OCI-LY7 (cell line): Measurements from ENCODE around the gene IFITM2. TPM values are rescaled to one million over a fixed set of nuclear protein-coding genes. Genes with fewer than 3 reads are reported as not detected.

Experiments
- BruUV-seq: library from RNA; stranded (reverse); fragments of 400-500 nt; replicated peaks from 2 replicates; lab custom pipeline; 2021; lab: Mats Ljungman, UMichigan
- CTCF ChIA-PET: fragments of 300-600 bp; sonication (Branson Sonifier 250); formaldehyde crosslinking; loops from one replicate; lab custom pipeline; 2022; ENCODE audit warnings: antibody characterized with exemption; ENCODE audit not compliant: unreplicated experiment; lab: Charles Lee
- POLR2A ChIA-PET: fragments of 300-600 bp; sonication (Branson Sonifier 250); formaldehyde crosslinking; loops from one replicate; lab custom pipeline; 2022; ENCODE audit warnings: antibody characterized with exemption; lab: Charles Lee
- DNase-seq: peaks from one replicate; pipeline ENCODE4 v3.0.0-alpha.2; 2015; ENCODE audit warnings: low spot score
- H2AFZ ChIP-seq: fragments of 200-600 bp; sonication (generic), shearing (Covaris generic); 2 replicates; pipeline ENCODE4 v1.6.1; 2014; ENCODE audit warnings: mild to moderate bottlenecking, antibody characterized with exemption, low read length, moderate library complexity
- H3K27ac ChIP-seq: fragments of 200-600 bp; sonication (generic); 2 replicates; pipeline ENCODE4 v1.5.1; 2014; ENCODE audit warnings: mixed run types, low read depth, mild to moderate bottlenecking, moderate library complexity, low read length, inconsistent platforms; ENCODE audit not compliant: poor library complexity, severe bottlenecking
- H3K36me3 ChIP-seq: fragments of 200-600 bp; sonication (generic); 2 replicates; pipeline ENCODE4 v1.6.1; 2014; ENCODE audit warnings: mild to moderate bottlenecking, antibody characterized with exemption, low read length, moderate library complexity, mixed read lengths; ENCODE audit not compliant: insufficient read depth
- H3K4me1 ChIP-seq: fragments of 200-600 bp; sonication (generic); 2 replicates; pipeline ENCODE4 v1.5.1; 2014; ENCODE audit warnings: mild to moderate bottlenecking, low read length; ENCODE audit not compliant: insufficient read depth, poor library complexity, severe bottlenecking
- H3K4me2 ChIP-seq: fragments of 200-600 bp; sonication (generic); 2 replicates; pipeline ENCODE4 v1.6.1; 2014; ENCODE audit warnings: mild to moderate bottlenecking, low read length
- H3K4me3 ChIP-seq: fragments of 200-600 bp; sonication (generic); 2 replicates; pipeline ENCODE4 v1.5.1; 2014; ENCODE audit warnings: mild to moderate bottlenecking, low read depth, low read length; ENCODE audit not compliant: poor library complexity, severe bottlenecking
- H3K79me2 ChIP-seq: fragments of 200-600 bp; sonication (generic); 2 replicates; pipeline ENCODE4 v1.6.1; 2016; ENCODE audit warnings: low read depth, mild to moderate bottlenecking, low read length, moderate library complexity, mixed read lengths; ENCODE audit not compliant: insufficient read depth
- H3K9me2 ChIP-seq: fragments of 200-600 bp; sonication (generic); 2 replicates; pipeline ENCODE4 v1.6.1; 2016; ENCODE audit warnings: mild to moderate bottlenecking, low read length, mixed read lengths; ENCODE audit not compliant: insufficient read depth
- H3K9me3 ChIP-seq: fragments of 200-600 bp; sonication (generic); 2 replicates; pipeline ENCODE4 v1.6.1; 2014; ENCODE audit warnings: mild to moderate bottlenecking, mixed run types, low read length, mixed read lengths
- H4K20me1 ChIP-seq: fragments of 200-600 bp; sonication (generic); 2 replicates; pipeline ENCODE4 v1.6.1; 2014; ENCODE audit warnings: mild to moderate bottlenecking, antibody characterized with exemption, low read length, moderate library complexity, mixed read lengths; ENCODE audit not compliant: insufficient read depth
- EZH2phosphoT487 ChIP-seq: fragments of 200-600 bp; sonication (generic); IDR thresholded peaks from 2 replicates; pipeline ENCODE4 v1.6.1; 2018; ENCODE audit warnings: low read depth, borderline replicate concordance, mild to moderate bottlenecking, mixed run types, antibody characterized with exemption, low read length, moderate library complexity, mixed read lengths
- intact Hi-C: fragments of 100-400 bp; cut with micrococcal nuclease; formaldehyde crosslinking; loops from one replicate; pipeline ENCODE4 v1.10.0; 2022; ENCODE audit not compliant: unreplicated experiment
- total RNA-seq, 2 experiments: library from RNA; depleted of rRNA in 1 of 2; stranded (reverse); fragments of >200 nt in 1 of 2; shearing (Covaris generic) in 1 of 2; gene quantifications; 2 replicates each; pipeline ENCODE4 v1.2.3, GENCODE V29; 2014 to 2022
- TF ChIP-seq, protein P1 (sequence below): fragments of 200-600 bp; sonication (generic); conservative IDR thresholded peaks from 2 replicates; pipeline ENCODE4 v1.5.1; 2014; ENCODE audit warnings: mild to moderate bottlenecking, antibody characterized with exemption, low read length, moderate library complexity, mixed read lengths

The IFITM2 gene
- total RNA-seq, 2 experiments from 2014 or later: 22.1 to 117 TPM

- Histone ChIP-seq H3K9me2 (no peaks in the 10 kb centered on the region), H4K20me1 (no peaks in the 10 kb centered on the region), H3K36me3 (no peaks in the 10 kb centered on the region), H3K27ac (no peak overlapping the region), H3K4me2 (no peak overlapping the region), H3K4me1 (peaks cover 74% of the 10 kb centered on the region), H3K4me3 (no peak overlapping the region), H3K79me2 (no peaks in the 10 kb centered on the region), H3K9me3 (no peaks in the 10 kb centered on the region), H2AFZ (no peak overlapping the region)
- no peak for DNase-seq
- TF ChIP-seq, protein P1, sequence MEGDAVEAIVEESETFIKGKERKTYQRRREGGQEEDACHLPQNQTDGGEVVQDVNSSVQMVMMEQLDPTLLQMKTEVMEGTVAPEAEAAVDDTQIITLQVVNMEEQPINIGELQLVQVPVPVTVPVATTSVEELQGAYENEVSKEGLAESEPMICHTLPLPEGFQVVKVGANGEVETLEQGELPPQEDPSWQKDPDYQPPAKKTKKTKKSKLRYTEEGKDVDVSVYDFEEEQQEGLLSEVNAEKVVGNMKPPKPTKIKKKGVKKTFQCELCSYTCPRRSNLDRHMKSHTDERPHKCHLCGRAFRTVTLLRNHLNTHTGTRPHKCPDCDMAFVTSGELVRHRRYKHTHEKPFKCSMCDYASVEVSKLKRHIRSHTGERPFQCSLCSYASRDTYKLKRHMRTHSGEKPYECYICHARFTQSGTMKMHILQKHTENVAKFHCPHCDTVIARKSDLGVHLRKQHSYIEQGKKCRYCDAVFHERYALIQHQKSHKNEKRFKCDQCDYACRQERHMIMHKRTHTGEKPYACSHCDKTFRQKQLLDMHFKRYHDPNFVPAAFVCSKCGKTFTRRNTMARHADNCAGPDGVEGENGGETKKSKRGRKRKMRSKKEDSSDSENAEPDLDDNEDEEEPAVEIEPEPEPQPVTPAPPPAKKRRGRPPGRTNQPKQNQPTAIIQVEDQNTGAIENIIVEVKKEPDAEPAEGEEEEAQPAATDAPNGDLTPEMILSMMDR: no peak
- TF ChIP-seq EZH2phosphoT487: no peak
- intact Hi-C loops: no loop called here
- CTCF ChIA-PET: interaction anchor here (0.6 kb wide), 1 partner anchor 85 kb away, joined by 6 read pairs; no protein-coding TSS in a partner anchor
- BruUV-seq: no TSS peak
- POLR2A ChIA-PET: interaction anchor here (0.6 to 1.0 kb wide), 3 partner anchors 11 to 91 kb away, joined by 3 to 4 read pairs (median 3); no protein-coding TSS in a partner anchor
Observed at GRCh38 chr11:352456-353031, 44.9 kb downstream of the IFITM2 start.

DNA sequence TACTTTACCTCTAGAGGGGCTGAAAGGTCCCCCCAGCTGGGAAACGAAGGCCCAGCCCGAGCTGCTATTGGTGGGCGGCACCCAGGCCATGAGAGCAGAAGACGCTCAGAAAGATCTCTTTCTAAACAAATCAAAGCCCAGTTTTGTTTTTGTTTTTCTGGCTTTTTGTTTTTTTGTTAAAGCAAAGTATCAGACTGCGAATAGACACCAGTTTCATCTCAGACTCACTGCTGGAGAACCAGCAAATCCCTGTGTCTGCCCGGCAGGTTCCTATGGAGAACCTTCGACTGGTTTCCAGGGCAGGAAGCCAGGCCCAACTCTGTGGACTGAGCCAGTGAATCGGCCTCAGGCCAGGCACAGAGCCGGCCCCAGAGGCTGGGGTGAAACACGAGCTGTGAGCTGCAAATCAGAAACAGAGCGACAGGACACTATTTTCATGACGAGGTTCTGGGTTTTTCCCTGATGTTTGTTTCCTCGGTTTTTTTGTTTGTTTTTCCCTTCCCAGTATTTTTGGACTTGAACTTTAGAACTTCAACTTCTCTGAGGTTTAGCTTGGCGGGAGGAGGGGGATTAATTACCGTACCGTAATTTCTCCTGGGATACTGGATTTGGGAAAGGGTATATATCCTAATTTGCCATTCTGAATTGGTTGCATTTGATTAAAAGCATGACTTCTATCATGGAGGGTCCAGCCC lies 45.7 kb downstream of the IFITM2 start:
- H3K9me2 ChIP-seq: no peaks in the 10 kb centered on the region
- DNase-seq: no peak
- no peak overlapping the region for H3K4me2 ChIP-seq
- peak overlapping the region; percentile 26 for H3K27ac ChIP-seq
- peak overlapping the region; percentile 27; the same call in 1 of the 2 replicates for H2AFZ ChIP-seq
- intact Hi-C loops: no loop called here
- H3K4me3 ChIP-seq: no peak overlapping the region
- H4K20me1 ChIP-seq: no peaks in the 10 kb centered on the region
- TF ChIP-seq, protein P1: no peak
- no peak for TF ChIP-seq EZH2phosphoT487
- CTCF ChIA-PET: interaction anchor here (0.8 kb wide), 1 partner anchor 36 kb away, joined by 3 read pairs; no protein-coding TSS in a partner anchor
- H3K79me2 ChIP-seq: no peaks in the 10 kb centered on the region
- no peaks in the 10 kb centered on the region for H3K36me3 ChIP-seq
- no TSS peak for BruUV-seq
- H3K4me1 ChIP-seq: peaks cover 66% of the 10 kb centered on the region
- no peaks in the 10 kb centered on the region for H3K9me3 ChIP-seq
- POLR2A ChIA-PET: interaction anchor here (1.0 kb wide), 1 partner anchor 23 kb away, joined by 3 read pairs; no protein-coding TSS in a partner anchor
